ENCODE measurements around the gene CDC25C. TPM values are rescaled to one million over a fixed set of nuclear protein-coding genes. Genes with fewer than 3 reads are reported as not detected.

The CDC25C gene
- total RNA-seq, 1 experiment from 2014 or later = 19.3 TPM

GRCh38 chr5:138350563-138350890 lies 18.9 kb upstream of the CDC25C start (continued):
- no peak for TF ChIP-seq CBX3 (IDR thresholded peaks at IDR 0.05; ENCODE audit: low read depth)
- no peak for TF ChIP-seq ELF1 (IDR thresholded peaks at IDR 0.05; ENCODE audit: borderline replicate concordance, low read depth)
- no peak for TF ChIP-seq ATF3 (IDR thresholded peaks at IDR 0.05)
- TF ChIP-seq YY1 (IDR thresholded peaks at IDR 0.05; ENCODE audit: extremely low read depth, insufficient replicate concordance, low read depth, low read length) = no peak

- no peaks in the 10 kb centered on the region for H3K9me2 ChIP-seq (ENCODE audit: insufficient read depth)
- no peak overlapping the region for H3K4me3 ChIP-seq (replicated peaks in 1 of 2; ENCODE audit: low read depth in 1 of 2, low read length in 2 of 2)
- no TSS peak for BruUV-seq (replicated peaks)
- ChIA-PET RAD21 (ENCODE audit: low non-redundant PET in 1 of 2, low total read pairs in 2 of 2, uncharacterized antibody in 2 of 2, unreplicated experiment in 2 of 2) (no interaction called here), POLR2A (interaction anchor here (7.0 kb wide), 1 partner anchor 11 kb away, joined by 59 read pairs; the partner anchor contains the start of gene FAM53C), CTCF (interaction anchor here (4.6 kb wide), 1 partner anchor 9 kb away, joined by 40 read pairs; no protein-coding TSS in a partner anchor)
- DNase-seq (ENCODE audit: low read depth, low spot score) = no peak
- H3K4me2 ChIP-seq (ENCODE audit: low read length) = no peak overlapping the region
- TF ChIP-seq EGR1 (IDR thresholded peaks at IDR 0.05; ENCODE audit: low read depth) (no peak), ZFX (IDR thresholded peaks at IDR 0.05) (no peak), FOSL1 (IDR thresholded peaks at IDR 0.05; ENCODE audit: low read depth) (no peak), MAX (IDR thresholded peaks at IDR 0.05) (no peak), EZH2phosphoT487 (IDR thresholded peaks at IDR 0.05; ENCODE audit: borderline replicate concordance) (no peak), EZH2 (IDR thresholded peaks at IDR 0.05) (no peak)
- H3K79me2 ChIP-seq (ENCODE audit: insufficient read depth, low read length) = peaks cover 21% of the 10 kb centered on the region
- H3K4me1 ChIP-seq (ENCODE audit: control insufficient read depth in 1 of 2, insufficient read depth in 2 of 2, low read length in 2 of 2) = peaks cover 0 to 13% of the 10 kb centered on the region in 2 experiments; a peak in 2 of 4 replicates
- no peak overlapping the region for H3K27ac ChIP-seq (ENCODE audit: low read depth, low read length)
- H3K9me3 ChIP-seq (ENCODE audit: control insufficient read depth in 1 of 2, insufficient read depth in 1 of 2, low read depth in 1 of 2, low read length in 2 of 2) = peaks cover 0 to 17% of the 10 kb centered on the region in 2 experiments; a peak in 2 of 4 replicates
- no peak overlapping the region for H3K9ac ChIP-seq (ENCODE audit: low read length)
- H3K36me3 ChIP-seq (ENCODE audit: control insufficient read depth in 1 of 2, insufficient read depth in 2 of 2, low read length in 2 of 2) = peaks cover 19 to 30% of the 10 kb centered on the region in 2 experiments
- no peak overlapping the region for H2AFZ ChIP-seq (ENCODE audit: low read depth, low read length, poor library complexity, severe bottlenecking)
- intact Hi-C loops (cut with micrococcal nuclease) = loop anchor here (5.0 kb wide), 1 partner anchor 173 kb away; the partner anchor contains the start of genes BRD8 and KIF20A
- no peaks in the 10 kb centered on the region for H3K27me3 ChIP-seq (ENCODE audit: insufficient read depth, low read length)
- ATAC-seq = no peak
- 0 out of 2 replicates have a peak, but pooled peaks cover 4% of the 10 kb centered on the region for H4K20me1 ChIP-seq (ENCODE audit: insufficient read depth)
Observed at GRCh38 chr5:138349852-138350562, 18.4 kb upstream of the CDC25C start.
